A673 (cell line): ENCODE measurements around the gene DHRS3.

Source experiments
- EZH2 ChIP-seq: fragments of 200-600 bp; sonication (generic); IDR thresholded peaks from 2 replicates; pipeline ENCODE4 v1.6.1; 2017; ENCODE audit warnings: borderline replicate concordance, low read depth, mild to moderate bottlenecking, mixed read lengths, antibody characterized with exemption, low read length; ENCODE audit not compliant: poor library complexity, severe bottlenecking
- TF ChIP-seq, protein P1 (sequence below): fragments of 300-800, 200-600 bp; sonication (generic); conservative IDR thresholded peaks from 2 replicates; pipeline ENCODE4 v1.5.1; 2017; ENCODE audit warnings: low read depth, mild to moderate bottlenecking, antibody characterized with exemption, low read length, moderate library complexity, mixed read lengths

GRCh38 chr1:12601700-12602658, 16.0 kb downstream of the DHRS3 start:
- TF ChIP-seq, protein P1, sequence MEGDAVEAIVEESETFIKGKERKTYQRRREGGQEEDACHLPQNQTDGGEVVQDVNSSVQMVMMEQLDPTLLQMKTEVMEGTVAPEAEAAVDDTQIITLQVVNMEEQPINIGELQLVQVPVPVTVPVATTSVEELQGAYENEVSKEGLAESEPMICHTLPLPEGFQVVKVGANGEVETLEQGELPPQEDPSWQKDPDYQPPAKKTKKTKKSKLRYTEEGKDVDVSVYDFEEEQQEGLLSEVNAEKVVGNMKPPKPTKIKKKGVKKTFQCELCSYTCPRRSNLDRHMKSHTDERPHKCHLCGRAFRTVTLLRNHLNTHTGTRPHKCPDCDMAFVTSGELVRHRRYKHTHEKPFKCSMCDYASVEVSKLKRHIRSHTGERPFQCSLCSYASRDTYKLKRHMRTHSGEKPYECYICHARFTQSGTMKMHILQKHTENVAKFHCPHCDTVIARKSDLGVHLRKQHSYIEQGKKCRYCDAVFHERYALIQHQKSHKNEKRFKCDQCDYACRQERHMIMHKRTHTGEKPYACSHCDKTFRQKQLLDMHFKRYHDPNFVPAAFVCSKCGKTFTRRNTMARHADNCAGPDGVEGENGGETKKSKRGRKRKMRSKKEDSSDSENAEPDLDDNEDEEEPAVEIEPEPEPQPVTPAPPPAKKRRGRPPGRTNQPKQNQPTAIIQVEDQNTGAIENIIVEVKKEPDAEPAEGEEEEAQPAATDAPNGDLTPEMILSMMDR = no peak
- TF ChIP-seq EZH2 = no peak
